Osteoblast (primary cell): ENCODE results near the gene LIN9. TPM values are rescaled to one million over a fixed set of nuclear protein-coding genes. Genes with fewer than 3 reads are reported as not detected.

Experiments used
- DNase-seq: peaks from one replicate; pipeline ENCODE4 v3.0.0; 2011; ENCODE audit warnings: low spot score, mixed read lengths; ENCODE audit not compliant: insufficient read length; ENCODE audit errors: missing footprints
- H2AFZ ChIP-seq: 2 replicates; pipeline ENCODE4 v1.6.0; 2011; ENCODE audit warnings: mild to moderate bottlenecking, low read length
- H3K27ac ChIP-seq: 2 replicates; pipeline ENCODE4 v1.5.1; 2011; ENCODE audit warnings: mild to moderate bottlenecking, low read depth, low read length, moderate library complexity
- H3K27me3 ChIP-seq: 2 replicates; pipeline ENCODE4 v1.6.0; 2012; ENCODE audit warnings: mild to moderate bottlenecking, control low read depth, inconsistent platforms, low read length, moderate library complexity; ENCODE audit not compliant: insufficient read depth
- H3K36me3 ChIP-seq: 2 replicates; pipeline ENCODE4 v1.5.1; 2011; ENCODE audit warnings: mild to moderate bottlenecking, low read length, control low read depth, moderate library complexity; ENCODE audit not compliant: insufficient read depth
- H3K4me1 ChIP-seq: 2 replicates; pipeline ENCODE4 v1.5.1; 2011; ENCODE audit warnings: mild to moderate bottlenecking, low read length, control low read depth, moderate library complexity; ENCODE audit not compliant: insufficient read depth
- H3K4me2 ChIP-seq: 2 replicates; pipeline ENCODE4 v1.6.0; 2011; ENCODE audit warnings: mild to moderate bottlenecking, low read length; ENCODE audit not compliant: insufficient read depth
- H3K4me3 ChIP-seq: fragments of 200-600 bp; sonication (generic); 3 replicates; pipeline ENCODE4 v1.5.1; 2012; ENCODE audit warnings: mild to moderate bottlenecking, low read length, inconsistent platforms; ENCODE audit not compliant: insufficient read depth
- H3K79me2 ChIP-seq: 2 replicates; pipeline ENCODE4 v1.6.0; 2012; ENCODE audit warnings: mild to moderate bottlenecking, low read length, control low read depth, inconsistent platforms; ENCODE audit not compliant: insufficient read depth
- H3K9me3 ChIP-seq: 2 replicates; pipeline ENCODE4 v1.5.1; 2011; ENCODE audit warnings: low read depth, low read length, control low read depth
- H4K20me1 ChIP-seq: 2 replicates; pipeline ENCODE4 v1.6.0; 2012; ENCODE audit warnings: mild to moderate bottlenecking, low read length, control low read depth; ENCODE audit not compliant: insufficient read depth
- CTCF ChIP-seq: IDR thresholded peaks from 2 replicates; pipeline ENCODE4 v1.5.1; 2011; ENCODE audit warnings: mild to moderate bottlenecking, low read depth, low read length, moderate library complexity; ENCODE audit errors: extremely low read depth
- total RNA-seq: library from RNA; depleted of rRNA; stranded (reverse); fragments of >200 nt; gene quantifications from 2 replicates; pipeline ENCODE4 v1.2.3, GENCODE V29; 2012

LIN9 gene
- total RNA-seq, 1 donor: 2.5 TPM

GRCh38 chr1:226337276-226337875 lies 28.4 kb upstream of the LIN9 start:
- TF ChIP-seq CTCF: no peak
- H3K4me2 ChIP-seq: no peak overlapping the region
- no peak for DNase-seq

GRCh38 chr1:226335661-226336060 lies 26.7 kb upstream of the LIN9 start:
- Histone ChIP-seq H3K9me3 (no peaks in the 10 kb centered on the region), H3K27me3 (peaks cover 6% of the 10 kb centered on the region), H3K36me3 (no peaks in the 10 kb centered on the region), H3K4me1 (peaks cover 3% of the 10 kb centered on the region), H3K4me2 (no peak overlapping the region), H3K79me2 (no peaks in the 10 kb centered on the region), H4K20me1 (no peaks in the 10 kb centered on the region), H2AFZ (no peak overlapping the region), H3K4me3 (no peak overlapping the region), H3K27ac (no peak overlapping the region)
- no peak for DNase-seq
- TF ChIP-seq CTCF: no peak

More at GRCh38 chr1:226337276-226337875, 28.4 kb upstream of the LIN9 start:
- peaks cover 3% of the 10 kb centered on the region for H3K4me1 ChIP-seq
- H3K9me3 ChIP-seq: no peaks in the 10 kb centered on the region
- H3K27me3 ChIP-seq: peaks cover 6% of the 10 kb centered on the region
- H3K79me2 ChIP-seq: no peaks in the 10 kb centered on the region
- H4K20me1 ChIP-seq: no peaks in the 10 kb centered on the region
- H3K36me3 ChIP-seq: no peaks in the 10 kb centered on the region
- no peak overlapping the region for H3K4me3 ChIP-seq
- no peak overlapping the region for H2AFZ ChIP-seq
- no peak overlapping the region for H3K27ac ChIP-seq

GRCh38 chr1:226332947-226333346 lies 24.0 kb upstream of the LIN9 start:
- Histone ChIP-seq H3K79me2 (no peaks in the 10 kb centered on the region), H2AFZ (peak overlapping the region; percentile 86), H4K20me1 (no peaks in the 10 kb centered on the region), H3K4me3 (peak overlapping the region; percentile 34), H3K4me1 (peaks cover 3% of the 10 kb centered on the region), H3K27ac (no peak overlapping the region), H3K9me3 (no peaks in the 10 kb centered on the region), H3K36me3 (no peaks in the 10 kb centered on the region), H3K4me2 (peak overlapping the region; percentile 77), H3K27me3 (peaks cover 6% of the 10 kb centered on the region)
- TF ChIP-seq CTCF: no peak
- no peak for DNase-seq

- peaks cover 3% of the 10 kb centered on the region for H3K4me1 ChIP-seq
- no peaks in the 10 kb centered on the region for H3K79me2 ChIP-seq
- H4K20me1 ChIP-seq: no peaks in the 10 kb centered on the region
- H3K4me2 ChIP-seq: no peak overlapping the region
- H3K4me3 ChIP-seq: no peak overlapping the region
- H2AFZ ChIP-seq: no peak overlapping the region
- no peak overlapping the region for H3K27ac ChIP-seq
- no peak for TF ChIP-seq CTCF
- H3K27me3 ChIP-seq: no peaks in the 10 kb centered on the region
- no peaks in the 10 kb centered on the region for H3K9me3 ChIP-seq
- H3K36me3 ChIP-seq: no peaks in the 10 kb centered on the region
- DNase-seq: no peak
Measured at GRCh38 chr1:226329237-226329636, 20.3 kb upstream of the LIN9 start.
